ENCODE data around the gene PGAP3.
"Not testable (repeated sequence)": the region's sequence is repeated elsewhere in the genome, so short reads cannot be mapped to it uniquely, and the experiment has no call there.

PGAP3 gene

DNA sequence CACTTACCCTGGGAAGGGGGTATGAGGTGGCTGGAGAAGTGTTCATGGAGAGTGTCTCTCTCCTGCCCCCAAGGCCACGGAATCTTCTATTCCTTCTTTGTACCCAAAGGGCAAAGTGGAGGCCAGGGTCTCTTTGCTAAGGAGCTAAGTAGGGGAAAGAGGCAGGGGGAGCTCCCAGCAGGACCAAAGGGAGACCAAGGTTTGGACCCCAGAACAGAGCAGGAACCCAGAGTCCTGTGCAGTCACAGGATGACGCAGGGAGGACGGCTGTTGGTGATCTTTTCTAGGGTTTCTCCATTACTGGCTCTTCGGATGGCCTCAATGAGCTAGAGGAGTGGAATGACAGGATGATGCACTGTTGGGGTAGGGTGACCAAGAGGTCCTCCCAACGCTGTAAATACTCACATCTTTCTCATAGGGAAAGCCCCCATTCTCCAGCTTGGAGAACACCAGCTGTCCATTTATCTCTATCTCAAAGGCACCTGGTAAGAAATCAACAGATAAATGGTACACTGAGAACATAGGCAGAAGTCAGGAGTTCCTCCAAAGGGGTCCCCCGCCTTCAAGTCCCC lies 41.5 kb upstream of the PGAP3 start:
- Histone ChIP-seq H3K27me3 (replicated peaks; ENCODE audit: insufficient read depth, low read length) (no peaks in the 10 kb centered on the region), H2AFZ (ENCODE audit: low read length) (no peak overlapping the region), H3K9me2 (replicated peaks; ENCODE audit: insufficient read depth, low read length) (no peaks in the 10 kb centered on the region), H3K4me1 (ENCODE audit: low read length) (peaks cover 4% of the 10 kb centered on the region; the same call in 1 of the 2 replicates), H3K9ac (ENCODE audit: low read length) (peak overlapping the region; percentile 80), H3K27ac (ENCODE audit: low read length) (no peak overlapping the region), H3K4me3 (ENCODE audit: low read length) (peak overlapping the region; percentile 82), H3K79me2 (ENCODE audit: low read length) (peaks cover 22% of the 10 kb centered on the region), H3K4me2 (ENCODE audit: low read depth, low read length) (peak overlapping the region; percentile 93), H3K9me3 (replicated peaks; ENCODE audit: insufficient read depth, low read length) (no peaks in the 10 kb centered on the region), H4K20me1 (ENCODE audit: insufficient read depth, low read length) (no peaks in the 10 kb centered on the region), H3F3A (ENCODE audit: insufficient read depth, low read length) (no peaks in the 10 kb centered on the region), H3K36me3 (replicated peaks; ENCODE audit: insufficient read depth, low read length) (no peaks in the 10 kb centered on the region)
- TF ChIP-seq, protein P1, sequence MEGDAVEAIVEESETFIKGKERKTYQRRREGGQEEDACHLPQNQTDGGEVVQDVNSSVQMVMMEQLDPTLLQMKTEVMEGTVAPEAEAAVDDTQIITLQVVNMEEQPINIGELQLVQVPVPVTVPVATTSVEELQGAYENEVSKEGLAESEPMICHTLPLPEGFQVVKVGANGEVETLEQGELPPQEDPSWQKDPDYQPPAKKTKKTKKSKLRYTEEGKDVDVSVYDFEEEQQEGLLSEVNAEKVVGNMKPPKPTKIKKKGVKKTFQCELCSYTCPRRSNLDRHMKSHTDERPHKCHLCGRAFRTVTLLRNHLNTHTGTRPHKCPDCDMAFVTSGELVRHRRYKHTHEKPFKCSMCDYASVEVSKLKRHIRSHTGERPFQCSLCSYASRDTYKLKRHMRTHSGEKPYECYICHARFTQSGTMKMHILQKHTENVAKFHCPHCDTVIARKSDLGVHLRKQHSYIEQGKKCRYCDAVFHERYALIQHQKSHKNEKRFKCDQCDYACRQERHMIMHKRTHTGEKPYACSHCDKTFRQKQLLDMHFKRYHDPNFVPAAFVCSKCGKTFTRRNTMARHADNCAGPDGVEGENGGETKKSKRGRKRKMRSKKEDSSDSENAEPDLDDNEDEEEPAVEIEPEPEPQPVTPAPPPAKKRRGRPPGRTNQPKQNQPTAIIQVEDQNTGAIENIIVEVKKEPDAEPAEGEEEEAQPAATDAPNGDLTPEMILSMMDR (IDR thresholded peaks at IDR 0.05; ENCODE audit: low read length): no peak
- TF ChIP-seq EZH2 (optimal IDR thresholded peaks at IDR 0.05; ENCODE audit: low read depth, low read length): no peak
- no peak for TF ChIP-seq EZH2phosphoT487 (IDR thresholded peaks at IDR 0.05; ENCODE audit: low read length)
- no peak for DNase-seq

DNA sequence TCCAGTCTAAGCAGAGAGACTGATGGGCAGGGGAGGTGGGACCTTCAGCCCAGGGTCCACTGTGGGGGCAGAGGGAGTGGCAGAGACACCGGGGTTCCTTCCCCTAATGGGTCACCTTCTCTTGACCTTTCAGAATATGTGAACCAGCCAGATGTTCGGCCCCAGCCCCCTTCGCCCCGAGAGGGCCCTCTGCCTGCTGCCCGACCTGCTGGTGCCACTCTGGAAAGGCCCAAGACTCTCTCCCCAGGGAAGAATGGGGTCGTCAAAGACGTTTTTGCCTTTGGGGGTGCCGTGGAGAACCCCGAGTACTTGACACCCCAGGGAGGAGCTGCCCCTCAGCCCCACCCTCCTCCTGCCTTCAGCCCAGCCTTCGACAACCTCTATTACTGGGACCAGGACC lies 39.7 kb upstream of the PGAP3 start:
- Histone ChIP-seq H3K4me2 (ENCODE audit: low read depth, low read length) (no peak overlapping the region), H3K4me1 (ENCODE audit: low read length) (peaks cover 4% of the 10 kb centered on the region; the same call in 1 of the 2 replicates), H2AFZ (ENCODE audit: low read length) (no peak overlapping the region), H3F3A (ENCODE audit: insufficient read depth, low read length) (no peaks in the 10 kb centered on the region), H3K9me2 (replicated peaks; ENCODE audit: insufficient read depth, low read length) (no peaks in the 10 kb centered on the region), H3K79me2 (ENCODE audit: low read length) (peaks cover 22% of the 10 kb centered on the region), H3K27me3 (replicated peaks; ENCODE audit: insufficient read depth, low read length) (no peaks in the 10 kb centered on the region), H3K4me3 (ENCODE audit: low read length) (no peak overlapping the region), H3K9me3 (replicated peaks; ENCODE audit: insufficient read depth, low read length) (no peaks in the 10 kb centered on the region), H3K9ac (ENCODE audit: low read length) (no peak overlapping the region), H4K20me1 (ENCODE audit: insufficient read depth, low read length) (no peaks in the 10 kb centered on the region), H3K36me3 (replicated peaks; ENCODE audit: insufficient read depth, low read length) (no peaks in the 10 kb centered on the region), H3K27ac (ENCODE audit: low read length) (no peak overlapping the region)
- TF ChIP-seq EZH2phosphoT487 (IDR thresholded peaks at IDR 0.05; ENCODE audit: low read length) (no peak), EZH2 (optimal IDR thresholded peaks at IDR 0.05; ENCODE audit: low read depth, low read length) (no peak)
- TF ChIP-seq, protein P1 (IDR thresholded peaks at IDR 0.05; ENCODE audit: low read length): no peak
- no peak for DNase-seq

DNA sequence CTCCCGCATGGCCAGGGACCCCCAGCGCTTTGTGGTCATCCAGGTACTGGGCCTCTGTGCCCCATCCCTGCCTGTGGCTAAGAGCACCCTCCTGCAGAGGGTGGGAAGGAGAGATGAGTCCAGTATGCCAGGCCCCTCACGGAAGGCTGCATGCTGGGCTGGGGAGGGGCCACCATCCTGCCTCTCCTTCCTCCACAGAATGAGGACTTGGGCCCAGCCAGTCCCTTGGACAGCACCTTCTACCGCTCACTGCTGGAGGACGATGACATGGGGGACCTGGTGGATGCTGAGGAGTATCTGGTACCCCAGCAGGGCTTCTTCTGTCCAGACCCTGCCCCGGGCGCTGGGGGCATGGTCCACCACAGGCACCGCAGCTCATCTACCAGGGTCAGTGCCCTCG lies 38.8 kb upstream of the PGAP3 start:
- Histone ChIP-seq H4K20me1 (ENCODE audit: insufficient read depth, low read length) (no peaks in the 10 kb centered on the region), H3K36me3 (replicated peaks; ENCODE audit: insufficient read depth, low read length) (no peaks in the 10 kb centered on the region), H3F3A (ENCODE audit: insufficient read depth, low read length) (no peaks in the 10 kb centered on the region), H2AFZ (ENCODE audit: low read length) (no peak overlapping the region), H3K9me3 (replicated peaks; ENCODE audit: insufficient read depth, low read length) (no peaks in the 10 kb centered on the region), H3K27ac (ENCODE audit: low read length) (no peak overlapping the region), H3K9me2 (replicated peaks; ENCODE audit: insufficient read depth, low read length) (no peaks in the 10 kb centered on the region), H3K27me3 (replicated peaks; ENCODE audit: insufficient read depth, low read length) (no peaks in the 10 kb centered on the region), H3K9ac (ENCODE audit: low read length) (no peak overlapping the region), H3K4me3 (ENCODE audit: low read length) (no peak overlapping the region), H3K79me2 (ENCODE audit: low read length) (peaks cover 22% of the 10 kb centered on the region), H3K4me2 (ENCODE audit: low read depth, low read length) (no peak overlapping the region), H3K4me1 (ENCODE audit: low read length) (peaks cover 4% of the 10 kb centered on the region; the same call in 1 of the 2 replicates)
- TF ChIP-seq EZH2 (optimal IDR thresholded peaks at IDR 0.05; ENCODE audit: low read depth, low read length): no peak
- no peak for TF ChIP-seq EZH2phosphoT487 (IDR thresholded peaks at IDR 0.05; ENCODE audit: low read length)
- TF ChIP-seq, protein P1 (IDR thresholded peaks at IDR 0.05; ENCODE audit: low read length): no peak
- no peak for DNase-seq

DNA sequence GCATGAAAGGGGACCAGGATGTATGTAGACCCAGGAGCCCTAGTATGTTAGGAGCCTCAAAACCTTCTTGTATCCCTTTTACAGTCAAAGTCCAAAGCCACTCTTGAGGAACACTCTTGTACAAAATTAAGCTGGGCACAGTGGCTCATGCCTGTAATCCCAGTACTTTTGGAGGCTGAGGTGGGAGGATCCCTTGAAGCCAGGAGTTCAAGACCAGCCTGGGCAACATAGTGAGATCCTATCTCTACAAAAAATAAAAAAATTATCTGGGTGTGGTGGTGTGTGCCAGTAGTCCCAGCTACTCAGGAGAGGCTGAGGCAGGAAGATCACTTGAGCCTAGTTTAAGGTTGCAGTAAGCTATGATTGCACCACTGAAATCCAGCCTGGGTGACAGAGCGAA lies 38.1 kb upstream of the PGAP3 start:
- peaks cover 22% of the 10 kb centered on the region for H3K79me2 ChIP-seq (ENCODE audit: low read length)
- H3K36me3 ChIP-seq (replicated peaks; ENCODE audit: insufficient read depth, low read length); H3K4me1 ChIP-seq (ENCODE audit: low read length); H3K27me3 ChIP-seq (replicated peaks; ENCODE audit: insufficient read depth, low read length); H4K20me1 ChIP-seq (ENCODE audit: insufficient read depth, low read length); H3K9me2 ChIP-seq (replicated peaks; ENCODE audit: insufficient read depth, low read length); H3K9me3 ChIP-seq (replicated peaks; ENCODE audit: insufficient read depth, low read length); H3K9ac ChIP-seq (ENCODE audit: low read length); H3K4me3 ChIP-seq (ENCODE audit: low read length); DNase-seq; H3K27ac ChIP-seq (ENCODE audit: low read length); H3K4me2 ChIP-seq (ENCODE audit: low read depth, low read length); H2AFZ ChIP-seq (ENCODE audit: low read length); H3F3A ChIP-seq (ENCODE audit: insufficient read depth, low read length): not testable (repeated sequence)

All from MM.1S (cell line).